ENCODE data around the gene RGN.
"Not testable (repeated sequence)": the region's sequence is repeated elsewhere in the genome, so short reads cannot be mapped to it uniquely, and the experiment has no call there.

Gene RGN

GRCh38 chrX:47124466-47124865 lies 46.2 kb downstream of the RGN start:
- not testable (repeated sequence) for DNase-seq

GRCh38 chrX:47129157-47129898 lies 51.1 kb downstream of the RGN start:
- peak; percentile 92 to 95 for DNase-seq

- no peak for DNase-seq
Observed at GRCh38 chrX:47129899-47130358, 51.7 kb downstream of the RGN start.

GRCh38 chrX:47133493-47133892 lies 55.2 kb downstream of the RGN start:
- DNase-seq, result no peak

GRCh38 chrX:47135650-47136049 lies 57.4 kb downstream of the RGN start:
- not testable (repeated sequence) for DNase-seq

GRCh38 chrX:47138171-47138570 lies 59.9 kb downstream of the RGN start:
- no peak for DNase-seq
